OCI-LY7 (cell line): ENCODE measurements around the gene CCDC117. TPM values are rescaled to one million over a fixed set of nuclear protein-coding genes. Genes with fewer than 3 reads are reported as not detected.
"Not testable (repeated sequence)": the region's sequence is repeated elsewhere in the genome, so short reads cannot be mapped to it uniquely, and the experiment has no call there.

Source experiments
- BruUV-seq: library from RNA; stranded (reverse); fragments of 400-500 nt; replicated peaks from 2 replicates; lab custom pipeline; 2021; lab: Mats Ljungman, UMichigan
- CTCF ChIA-PET: fragments of 300-600 bp; sonication (Branson Sonifier 250); formaldehyde crosslinking; loops from one replicate; lab custom pipeline; 2022; ENCODE audit warnings: antibody characterized with exemption; ENCODE audit not compliant: unreplicated experiment; lab: Charles Lee
- POLR2A ChIA-PET: fragments of 300-600 bp; sonication (Branson Sonifier 250); formaldehyde crosslinking; loops from one replicate; lab custom pipeline; 2022; ENCODE audit warnings: antibody characterized with exemption; lab: Charles Lee
- DNase-seq: peaks from one replicate; pipeline ENCODE4 v3.0.0-alpha.2; 2015; ENCODE audit warnings: low spot score
- H2AFZ ChIP-seq: fragments of 200-600 bp; sonication (generic), shearing (Covaris generic); 2 replicates; pipeline ENCODE4 v1.6.1; 2014; ENCODE audit warnings: mild to moderate bottlenecking, antibody characterized with exemption, low read length, moderate library complexity
- H3K27ac ChIP-seq: fragments of 200-600 bp; sonication (generic); 2 replicates; pipeline ENCODE4 v1.5.1; 2014; ENCODE audit warnings: mixed run types, low read depth, mild to moderate bottlenecking, moderate library complexity, low read length, inconsistent platforms; ENCODE audit not compliant: poor library complexity, severe bottlenecking
- H3K36me3 ChIP-seq: fragments of 200-600 bp; sonication (generic); 2 replicates; pipeline ENCODE4 v1.6.1; 2014; ENCODE audit warnings: mild to moderate bottlenecking, antibody characterized with exemption, low read length, moderate library complexity, mixed read lengths; ENCODE audit not compliant: insufficient read depth
- H3K4me1 ChIP-seq: fragments of 200-600 bp; sonication (generic); 2 replicates; pipeline ENCODE4 v1.5.1; 2014; ENCODE audit warnings: mild to moderate bottlenecking, low read length; ENCODE audit not compliant: insufficient read depth, poor library complexity, severe bottlenecking
- H3K4me2 ChIP-seq: fragments of 200-600 bp; sonication (generic); 2 replicates; pipeline ENCODE4 v1.6.1; 2014; ENCODE audit warnings: mild to moderate bottlenecking, low read length
- H3K4me3 ChIP-seq: fragments of 200-600 bp; sonication (generic); 2 replicates; pipeline ENCODE4 v1.5.1; 2014; ENCODE audit warnings: mild to moderate bottlenecking, low read depth, low read length; ENCODE audit not compliant: poor library complexity, severe bottlenecking
- H3K79me2 ChIP-seq: fragments of 200-600 bp; sonication (generic); 2 replicates; pipeline ENCODE4 v1.6.1; 2016; ENCODE audit warnings: low read depth, mild to moderate bottlenecking, low read length, moderate library complexity, mixed read lengths; ENCODE audit not compliant: insufficient read depth
- H3K9me2 ChIP-seq: fragments of 200-600 bp; sonication (generic); 2 replicates; pipeline ENCODE4 v1.6.1; 2016; ENCODE audit warnings: mild to moderate bottlenecking, low read length, mixed read lengths; ENCODE audit not compliant: insufficient read depth
- H3K9me3 ChIP-seq: fragments of 200-600 bp; sonication (generic); 2 replicates; pipeline ENCODE4 v1.6.1; 2014; ENCODE audit warnings: mild to moderate bottlenecking, mixed run types, low read length, mixed read lengths
- H4K20me1 ChIP-seq: fragments of 200-600 bp; sonication (generic); 2 replicates; pipeline ENCODE4 v1.6.1; 2014; ENCODE audit warnings: mild to moderate bottlenecking, antibody characterized with exemption, low read length, moderate library complexity, mixed read lengths; ENCODE audit not compliant: insufficient read depth
- CTCF ChIP-seq: fragments of 200-600 bp; sonication (generic); conservative IDR thresholded peaks from 2 replicates; pipeline ENCODE4 v1.5.1; 2014; ENCODE audit warnings: mild to moderate bottlenecking, antibody characterized with exemption, low read length, moderate library complexity, mixed read lengths
- EZH2phosphoT487 ChIP-seq: fragments of 200-600 bp; sonication (generic); IDR thresholded peaks from 2 replicates; pipeline ENCODE4 v1.6.1; 2018; ENCODE audit warnings: low read depth, borderline replicate concordance, mild to moderate bottlenecking, mixed run types, antibody characterized with exemption, low read length, moderate library complexity, mixed read lengths
- intact Hi-C: fragments of 100-400 bp; cut with micrococcal nuclease; formaldehyde crosslinking; loops from one replicate; pipeline ENCODE4 v1.10.0; 2022; ENCODE audit not compliant: unreplicated experiment
- total RNA-seq, 2 experiments: library from RNA; depleted of rRNA in 1 of 2; stranded (reverse); fragments of >200 nt in 1 of 2; shearing (Covaris generic) in 1 of 2; gene quantifications; 2 replicates each; pipeline ENCODE4 v1.2.3, GENCODE V29; 2014 to 2022

CCDC117 gene
- total RNA-seq, 2 experiments from 2014 or later: 21.4 to 34.1 TPM

GRCh38 chr22:28759861-28760560 is 12.5 kb upstream of the CCDC117 start:
- peak; percentile 25 for DNase-seq
- H3K9me3 ChIP-seq: no peaks in the 10 kb centered on the region
- H3K4me3 ChIP-seq: peak overlapping the region; percentile 20
- H2AFZ ChIP-seq: peak overlapping the region; percentile 98
- H3K4me1 ChIP-seq: peaks cover 14% of the 10 kb centered on the region
- ChIA-PET CTCF (no interaction called here), POLR2A (interaction anchor here (0.6 to 1.4 kb wide), 3 partner anchors 10 to 25 kb away, joined by 3 to 11 read pairs (median 3); no protein-coding TSS in a partner anchor)
- no peaks in the 10 kb centered on the region for H3K36me3 ChIP-seq
- TF ChIP-seq EZH2phosphoT487 (no peak), CTCF (no peak)
- intact Hi-C loops: no loop called here
- H4K20me1 ChIP-seq: no peaks in the 10 kb centered on the region
- H3K4me2 ChIP-seq: peak overlapping the region; percentile 54
- H3K27ac ChIP-seq: peak overlapping the region; percentile 27
- H3K79me2 ChIP-seq: no peaks in the 10 kb centered on the region
- no TSS peak for BruUV-seq
- no peaks in the 10 kb centered on the region for H3K9me2 ChIP-seq

GRCh38 chr22:28761449-28761755 is 11.1 kb upstream of the CCDC117 start:
- no peaks in the 10 kb centered on the region for H3K36me3 ChIP-seq
- no peaks in the 10 kb centered on the region for H3K9me2 ChIP-seq
- no peaks in the 10 kb centered on the region for H3K9me3 ChIP-seq
- H4K20me1 ChIP-seq: no peaks in the 10 kb centered on the region
- POLR2A ChIA-PET: interaction anchor here (1.1 to 1.4 kb wide), 2 partner anchors 19 to 20 kb away, joined by 3 to 9 read pairs; no protein-coding TSS in a partner anchor
- H3K4me3 ChIP-seq: no peak overlapping the region
- no peaks in the 10 kb centered on the region for H3K79me2 ChIP-seq
- no peak overlapping the region for H3K27ac ChIP-seq
- no peak overlapping the region for H3K4me2 ChIP-seq
- DNase-seq: no peak
- no TSS peak for BruUV-seq
- H2AFZ ChIP-seq: no peak overlapping the region
- TF ChIP-seq CTCF (no peak), EZH2phosphoT487 (no peak)
- intact Hi-C loops: no loop called here
- CTCF ChIA-PET: no interaction called here
- H3K4me1 ChIP-seq: peaks cover 14% of the 10 kb centered on the region

- H3K27ac ChIP-seq, H3K4me2 ChIP-seq, H3K9me3 ChIP-seq, intact Hi-C loops, POLR2A ChIA-PET, H3K79me2 ChIP-seq, H4K20me1 ChIP-seq, DNase-seq, H3K36me3 ChIP-seq, H3K9me2 ChIP-seq, CTCF ChIA-PET, H2AFZ ChIP-seq, H3K4me3 ChIP-seq, BruUV-seq: not testable (repeated sequence)
- peaks cover 14% of the 10 kb centered on the region for H3K4me1 ChIP-seq
Measured at GRCh38 chr22:28762000-28762399, 10.5 kb upstream of the CCDC117 start.
